ENCODE results near the gene FAM89B. TPM values are rescaled to one million over a fixed set of nuclear protein-coding genes. Genes with fewer than 3 reads are reported as not detected.
"Not testable (repeated sequence)": the region's sequence is repeated elsewhere in the genome, so short reads cannot be mapped to it uniquely, and the experiment has no call there.

The FAM89B gene
- total RNA-seq, 2 experiments from 2014 or later = 36.6 to 54.2 TPM

DNA sequence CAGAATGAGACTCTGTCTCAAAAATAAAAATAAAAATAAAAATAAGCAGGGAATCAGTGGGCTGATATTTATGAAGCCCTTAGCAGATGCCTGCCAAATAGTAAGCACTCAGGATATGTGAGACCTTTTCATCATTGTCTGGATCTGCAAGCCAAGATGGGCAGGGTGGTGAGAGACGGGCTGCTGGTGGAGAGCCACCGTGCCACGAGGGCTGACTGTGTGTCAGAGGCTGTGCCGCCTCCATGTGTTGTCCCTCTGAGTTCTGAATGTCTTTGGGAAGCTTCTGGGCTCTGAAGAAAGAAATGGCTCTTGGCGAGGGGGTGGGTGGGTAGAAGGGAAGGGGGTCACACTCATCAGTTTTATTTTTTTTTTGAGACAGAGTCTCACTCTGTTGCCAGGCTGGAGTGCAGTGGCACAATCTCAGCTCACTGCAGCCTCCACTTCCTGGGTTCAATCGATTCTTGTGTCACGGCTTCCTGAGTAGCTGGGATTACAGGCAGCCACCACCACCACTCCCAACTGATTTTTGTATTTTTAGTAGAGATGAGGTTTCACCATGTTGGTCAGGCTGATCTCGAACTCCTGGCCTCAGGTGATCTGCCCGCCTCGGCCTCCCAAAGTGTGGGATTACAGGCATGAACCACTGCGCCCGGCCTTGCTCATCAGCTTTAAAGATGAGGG is 7.3 kb upstream of the FAM89B start:
- Mint-ChIP-seq H3K27ac (peak overlapping the region; percentile 97), H3K4me3 (peak overlapping the region; percentile 60), H3K4me1 (peaks cover 48% of the 10 kb centered on the region)
- H3K36me3 Mint-ChIP-seq; DNase-seq; H3K27me3 Mint-ChIP-seq; ATAC-seq; H3K9me3 Mint-ChIP-seq (ENCODE audit: low read depth): not testable (repeated sequence)
- CTCF ChIA-PET = interaction anchor here (0.7 to 16.3 kb wide), 9 partner anchors 8 to 685 kb away, joined by 3 to 388 read pairs (median 5); partner anchors contain the start of gene EHBP1L1

- Mint-ChIP-seq H3K27ac (peak overlapping the region; percentile 97), H3K36me3 (peaks cover 8% of the 10 kb centered on the region), H3K4me3 (peak overlapping the region; percentile 60), H3K4me1 (peaks cover 43% of the 10 kb centered on the region), H3K27me3 (no peaks in the 10 kb centered on the region), H3K9me3 (ENCODE audit: low read depth) (no peaks in the 10 kb centered on the region)
- ATAC-seq (peak; percentile 10), DNase-seq (peak; percentile 73)
- CTCF ChIA-PET = interaction anchor here (0.6 to 16.3 kb wide), 14 partner anchors 7 to 686 kb away, joined by 3 to 388 read pairs (median 3); partner anchors contain the start of gene EHBP1L1
Observed at GRCh38 chr11:65565624-65566453, 6.5 kb upstream of the FAM89B start.

DNA sequence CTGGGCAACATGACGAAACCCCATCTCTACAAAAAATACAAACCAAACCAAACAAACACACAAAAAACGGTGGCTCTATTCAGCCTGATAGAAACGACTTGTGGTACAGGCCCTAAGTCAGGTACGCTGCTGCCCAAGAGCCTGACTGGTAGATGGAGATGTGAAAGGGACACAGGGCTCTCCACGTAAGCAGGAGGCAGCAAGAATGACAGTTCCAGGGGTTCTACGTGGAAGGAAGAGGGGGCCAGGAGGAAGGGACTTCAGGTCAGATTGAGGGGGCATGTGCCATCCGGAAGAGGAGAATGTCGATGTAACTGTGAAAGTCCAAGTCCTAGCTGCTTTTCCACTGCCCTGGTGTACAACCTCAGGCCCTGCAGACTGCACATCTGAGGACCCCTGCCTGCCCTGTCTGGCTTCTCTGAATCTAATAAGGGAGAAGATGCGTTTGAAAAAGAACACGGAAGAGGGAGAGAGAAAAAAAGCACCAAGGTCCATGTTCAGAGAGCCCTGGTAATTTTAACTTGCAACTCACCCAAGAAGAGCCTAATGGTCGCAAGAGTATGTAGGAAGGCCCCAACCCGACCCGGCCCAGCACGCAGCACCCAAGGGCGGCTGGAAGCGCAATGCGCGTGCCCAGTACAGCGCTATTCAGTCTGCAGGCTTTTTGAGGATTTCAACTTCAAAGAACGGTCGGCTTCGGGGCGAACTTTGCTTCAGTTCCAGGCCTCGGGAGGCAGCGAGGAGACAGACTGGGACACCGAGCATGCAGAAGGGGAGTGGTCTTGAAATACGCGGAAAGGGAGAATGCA is 3.0 kb upstream of the FAM89B start:
- Mint-ChIP-seq H3K4me3 (peak overlapping the region; percentile 100), H3K27me3 (no peaks in the 10 kb centered on the region), H3K9me3 (ENCODE audit: low read depth) (no peaks in the 10 kb centered on the region), H3K36me3 (peaks cover 11% of the 10 kb centered on the region), H3K4me1 (peaks cover 64% of the 10 kb centered on the region), H3K27ac (peak overlapping the region; percentile 98)
- no peak for DNase-seq
- CTCF ChIA-PET = interaction anchor here (1.1 to 16.3 kb wide), 5 partner anchors 10 to 69 kb away, joined by 3 to 388 read pairs (median 25); partner anchors contain the start of genes KCNK7 and LTBP3
- peak; percentile 15 for ATAC-seq

- ATAC-seq (peak; percentile 74), DNase-seq (peak; percentile 100)
- Mint-ChIP-seq H3K36me3 (peaks cover 11% of the 10 kb centered on the region), H3K27ac (peak within 1 kb of the TSS; percentile 98), H3K27me3 (no peaks in the 10 kb centered on the region), H3K4me3 (peak within 1 kb of the TSS; percentile 100), H3K4me1 (peaks cover 66% of the 10 kb centered on the region), H3K9me3 (ENCODE audit: low read depth) (no peaks in the 10 kb centered on the region)
- CTCF ChIA-PET = interaction anchor here (0.7 to 16.3 kb wide), 7 partner anchors 10 to 68 kb away, joined by 3 to 388 read pairs (median 5); partner anchors contain the start of genes KCNK7, LTBP3, MAP3K11 and PCNX3
Observed at GRCh38 chr11:65569973-65570918, 2.1 kb upstream of the FAM89B start, which contains the start of gene ZNRD2. Gene ZNRD2, plus strand, starts transcription at chr11:65570477. Its CDS starts 15 bp downstream, at chr11:65570492.

GRCh38 chr11:65571420-65571819 is 918 bp upstream of the FAM89B start:
- Mint-ChIP-seq H3K36me3 (peaks cover 11% of the 10 kb centered on the region), H3K9me3 (ENCODE audit: low read depth) (no peaks in the 10 kb centered on the region), H3K27ac (peak overlapping the region; percentile 98), H3K27me3 (no peaks in the 10 kb centered on the region), H3K4me3 (peak overlapping the region; percentile 100), H3K4me1 (peaks cover 57% of the 10 kb centered on the region)
- CTCF ChIA-PET = interaction anchor here (0.8 to 16.3 kb wide), 7 partner anchors 12 to 93 kb away, joined by 3 to 388 read pairs (median 14); partner anchors contain the start of genes KCNK7, LTBP3 and PCNX3
- ATAC-seq (no peak), DNase-seq (no peak)

DNA sequence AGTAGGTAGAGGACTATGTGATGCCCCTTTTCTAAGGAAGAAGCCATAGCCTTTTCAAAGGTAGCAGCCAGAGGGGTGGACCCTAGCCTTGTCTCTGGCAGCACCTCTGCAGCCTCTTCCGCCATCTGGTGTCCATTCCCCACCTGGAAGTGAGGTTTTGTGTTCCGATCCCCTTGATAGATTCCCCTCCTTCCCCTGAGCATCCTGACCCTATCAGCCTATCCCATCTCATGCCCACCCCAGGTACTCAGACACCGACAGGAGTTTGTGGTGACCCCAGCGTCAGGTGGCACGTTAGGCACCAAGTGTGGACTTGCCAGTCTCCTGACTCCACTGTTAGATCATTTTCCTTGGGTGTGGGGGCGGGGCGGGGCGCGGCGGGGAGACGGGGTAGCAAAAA is 398 bp upstream of the FAM89B start:
- Mint-ChIP-seq H3K36me3 (peaks cover 15% of the 10 kb centered on the region), H3K4me1 (peaks cover 52% of the 10 kb centered on the region), H3K27ac (peak overlapping the region; percentile 98), H3K4me3 (peak overlapping the region; percentile 100), H3K27me3 (no peaks in the 10 kb centered on the region), H3K9me3 (ENCODE audit: low read depth) (no peaks in the 10 kb centered on the region)
- no peak for DNase-seq
- ATAC-seq = no peak
- CTCF ChIA-PET = interaction anchor here (0.7 to 16.3 kb wide), 10 partner anchors 12 to 288 kb away, joined by 3 to 388 read pairs (median 5); partner anchors contain the start of genes KCNK7, LTBP3 and PCNX3

- H3K4me1 Mint-ChIP-seq = peaks cover 54% of the 10 kb centered on the region
- DNase-seq = peak; percentile 64
- H3K4me3 Mint-ChIP-seq = peak overlapping the region; percentile 84
Observed at GRCh38 chr11:65573391-65574079, 1.2 kb downstream of the FAM89B start.

GRCh38 chr11:65574109-65574810 is 1.9 kb downstream of the FAM89B start:
- Mint-ChIP-seq H3K4me1 (peaks cover 53% of the 10 kb centered on the region), H3K27ac (peak overlapping the region; percentile 91), H3K4me3 (peak overlapping the region; percentile 84), H3K36me3 (peaks cover 12% of the 10 kb centered on the region), H3K9me3 (ENCODE audit: low read depth) (no peaks in the 10 kb centered on the region), H3K27me3 (no peaks in the 10 kb centered on the region)
- peak; percentile 93 for DNase-seq
- CTCF ChIA-PET = interaction anchor here (0.9 to 16.3 kb wide), 10 partner anchors 8 to 64 kb away, joined by 3 to 388 read pairs (median 8); partner anchors contain the start of genes KCNK7, LTBP3 and SIPA1
- peak; percentile 17 for ATAC-seq

More at GRCh38 chr11:65573391-65574079, 1.2 kb downstream of the FAM89B start:
- CTCF ChIA-PET = interaction anchor here (0.9 to 16.3 kb wide), 13 partner anchors 8 to 80 kb away, joined by 3 to 388 read pairs (median 6); partner anchors contain the start of genes KCNK7, LTBP3, PCNX3 and SIPA1
- no peaks in the 10 kb centered on the region for H3K9me3 Mint-ChIP-seq (ENCODE audit: low read depth)
- peaks cover 12% of the 10 kb centered on the region for H3K36me3 Mint-ChIP-seq
- no peak for ATAC-seq
- H3K27me3 Mint-ChIP-seq = no peaks in the 10 kb centered on the region
- peak overlapping the region; percentile 84 for H3K27ac Mint-ChIP-seq

- Mint-ChIP-seq H3K4me3 (peak overlapping the region; percentile 84), H3K27me3 (no peaks in the 10 kb centered on the region), H3K4me1 (peaks cover 52% of the 10 kb centered on the region), H3K36me3 (peaks cover 15% of the 10 kb centered on the region), H3K27ac (peak overlapping the region; percentile 91), H3K9me3 (ENCODE audit: low read depth) (no peaks in the 10 kb centered on the region)
- CTCF ChIA-PET = interaction anchor here (0.9 to 7.1 kb wide), 8 partner anchors 9 to 78 kb away, joined by 3 to 172 read pairs (median 4); partner anchors contain the start of genes KCNK7, MAP3K11 and PCNX3
- DNase-seq (no peak), ATAC-seq (peak; percentile 1)
Observed at GRCh38 chr11:65574811-65575567, 2.7 kb downstream of the FAM89B start.

Data from activated CD8-positive, alpha-beta memory T cell treated with anti-CD3 and anti-CD28 coated beads, Interleukin-2, amount 10 ng/mL, durations not matched to agents 7 days and 5 days (primary cell).